Neutrophil (primary cell): ENCODE measurements around the gene PROK1.

Experiments used
- H3K27ac ChIP-seq: fragments of 200-600 bp; sonication (generic); 2 replicates; pipeline ENCODE4 v1.5.1; 2016; ENCODE audit warnings: mild to moderate bottlenecking, moderate library complexity
- H3K27me3 ChIP-seq: fragments of 200-600 bp; sonication (generic); 2 replicates; pipeline ENCODE4 v1.6.0; 2016; ENCODE audit warnings: mild to moderate bottlenecking
- H3K36me3 ChIP-seq: fragments of 200-600 bp; sonication (generic); 2 replicates; pipeline ENCODE4 v1.5.1; 2017
- H3K4me1 ChIP-seq, 2 experiments: fragments of 200-600 bp in 1 of 2; sonication (generic) in 1 of 2; 1 replicate in 1 of 2; 2 replicates in 1 of 2; pipeline versions ENCODE4 v1.5.1 to v1.6.1; 2013 to 2016; ENCODE audit warnings: low read depth in 1 of 2, low read length in 1 of 2, mild to moderate bottlenecking in 1 of 2, moderate library complexity in 1 of 2; ENCODE audit not compliant: control insufficient read depth in 1 of 2, insufficient read depth in 1 of 2
- H3K4me3 ChIP-seq, 2 experiments: fragments of 200-600 bp in 1 of 2; sonication (generic) in 1 of 2; 1 replicate in 1 of 2; 2 replicates in 1 of 2; pipeline ENCODE4 v1.5.1; 2013 to 2016; ENCODE audit warnings: low read depth in 1 of 2, low read length in 1 of 2, mild to moderate bottlenecking in 1 of 2, moderate library complexity in 1 of 2
- H3K9me3 ChIP-seq: fragments of 200-600 bp; sonication (generic); 2 replicates; pipeline ENCODE4 v1.5.1; 2016
- TF ChIP-seq, protein P1 (sequence below): fragments of 200-600 bp; sonication (generic); IDR thresholded peaks from 2 replicates; pipeline ENCODE4 v1.5.1; 2016; ENCODE audit warnings: antibody characterized with exemption

The PROK1 gene

DNA sequence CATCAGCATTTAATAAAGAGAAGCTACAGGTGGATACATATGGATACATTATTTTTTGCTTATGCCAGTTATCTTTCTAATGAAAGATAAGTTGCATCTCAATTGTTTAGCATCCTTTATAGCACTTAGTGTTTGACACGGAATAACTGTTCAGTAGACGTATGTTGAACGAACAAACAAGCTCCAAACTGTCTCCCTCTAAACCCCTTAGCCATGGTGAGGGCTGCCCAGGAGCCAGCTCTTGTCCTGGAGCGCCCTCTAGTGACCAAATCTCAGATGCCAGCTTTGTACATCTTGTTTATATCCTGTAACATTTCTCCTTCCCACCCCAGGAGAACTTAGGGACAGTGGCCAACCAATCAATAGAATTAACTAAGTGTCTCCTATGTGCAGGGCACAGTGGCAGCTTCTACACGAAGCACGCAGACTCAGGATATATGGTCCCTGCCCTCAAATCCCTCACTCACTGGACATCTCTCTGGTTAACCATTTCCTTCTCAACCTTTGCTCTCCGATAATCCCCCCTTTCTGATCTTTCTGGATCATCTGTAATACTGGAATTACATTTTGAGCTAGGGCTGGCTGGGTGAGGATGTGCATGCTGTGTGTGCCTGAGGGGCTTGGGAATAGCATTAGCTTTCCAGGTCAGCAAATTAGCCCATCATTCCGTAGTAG lies 45.1 kb downstream of the PROK1 start:
- H3K4me1 ChIP-seq = no peaks in the 10 kb centered on the region
- H3K27me3 ChIP-seq = peaks cover 11% of the 10 kb centered on the region
- no peak overlapping the region for H3K4me3 ChIP-seq
- H3K36me3 ChIP-seq = no peaks in the 10 kb centered on the region
- no peaks in the 10 kb centered on the region for H3K9me3 ChIP-seq
- no peak overlapping the region for H3K27ac ChIP-seq
- TF ChIP-seq, protein P1, sequence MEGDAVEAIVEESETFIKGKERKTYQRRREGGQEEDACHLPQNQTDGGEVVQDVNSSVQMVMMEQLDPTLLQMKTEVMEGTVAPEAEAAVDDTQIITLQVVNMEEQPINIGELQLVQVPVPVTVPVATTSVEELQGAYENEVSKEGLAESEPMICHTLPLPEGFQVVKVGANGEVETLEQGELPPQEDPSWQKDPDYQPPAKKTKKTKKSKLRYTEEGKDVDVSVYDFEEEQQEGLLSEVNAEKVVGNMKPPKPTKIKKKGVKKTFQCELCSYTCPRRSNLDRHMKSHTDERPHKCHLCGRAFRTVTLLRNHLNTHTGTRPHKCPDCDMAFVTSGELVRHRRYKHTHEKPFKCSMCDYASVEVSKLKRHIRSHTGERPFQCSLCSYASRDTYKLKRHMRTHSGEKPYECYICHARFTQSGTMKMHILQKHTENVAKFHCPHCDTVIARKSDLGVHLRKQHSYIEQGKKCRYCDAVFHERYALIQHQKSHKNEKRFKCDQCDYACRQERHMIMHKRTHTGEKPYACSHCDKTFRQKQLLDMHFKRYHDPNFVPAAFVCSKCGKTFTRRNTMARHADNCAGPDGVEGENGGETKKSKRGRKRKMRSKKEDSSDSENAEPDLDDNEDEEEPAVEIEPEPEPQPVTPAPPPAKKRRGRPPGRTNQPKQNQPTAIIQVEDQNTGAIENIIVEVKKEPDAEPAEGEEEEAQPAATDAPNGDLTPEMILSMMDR = peak; percentile 73

DNA sequence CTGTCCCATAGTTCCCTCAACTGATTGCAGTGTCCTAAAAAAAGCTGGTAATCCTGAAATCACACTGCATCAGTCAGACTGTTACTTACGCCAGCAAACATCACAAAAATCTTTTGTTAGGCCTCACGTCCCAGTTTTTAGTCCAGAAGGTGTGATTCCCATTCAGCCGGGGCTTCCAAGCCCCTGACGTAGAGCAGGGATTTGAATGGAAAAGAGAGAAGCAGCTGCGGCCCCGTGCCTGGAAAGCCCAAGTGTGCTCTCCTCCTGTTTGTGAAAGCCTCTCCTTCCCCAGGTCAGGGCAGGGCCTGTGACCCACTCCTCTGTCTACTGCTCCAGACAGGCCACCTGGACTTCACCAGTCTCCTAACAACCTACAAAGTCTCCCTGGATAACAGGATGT lies 47.3 kb downstream of the PROK1 start:
- TF ChIP-seq, protein P1 = no peak
- Histone ChIP-seq H3K4me1 (no peaks in the 10 kb centered on the region), H3K9me3 (no peaks in the 10 kb centered on the region), H3K4me3 (no peak overlapping the region), H3K36me3 (no peaks in the 10 kb centered on the region), H3K27ac (no peak overlapping the region), H3K27me3 (peaks cover 11% of the 10 kb centered on the region)

DNA sequence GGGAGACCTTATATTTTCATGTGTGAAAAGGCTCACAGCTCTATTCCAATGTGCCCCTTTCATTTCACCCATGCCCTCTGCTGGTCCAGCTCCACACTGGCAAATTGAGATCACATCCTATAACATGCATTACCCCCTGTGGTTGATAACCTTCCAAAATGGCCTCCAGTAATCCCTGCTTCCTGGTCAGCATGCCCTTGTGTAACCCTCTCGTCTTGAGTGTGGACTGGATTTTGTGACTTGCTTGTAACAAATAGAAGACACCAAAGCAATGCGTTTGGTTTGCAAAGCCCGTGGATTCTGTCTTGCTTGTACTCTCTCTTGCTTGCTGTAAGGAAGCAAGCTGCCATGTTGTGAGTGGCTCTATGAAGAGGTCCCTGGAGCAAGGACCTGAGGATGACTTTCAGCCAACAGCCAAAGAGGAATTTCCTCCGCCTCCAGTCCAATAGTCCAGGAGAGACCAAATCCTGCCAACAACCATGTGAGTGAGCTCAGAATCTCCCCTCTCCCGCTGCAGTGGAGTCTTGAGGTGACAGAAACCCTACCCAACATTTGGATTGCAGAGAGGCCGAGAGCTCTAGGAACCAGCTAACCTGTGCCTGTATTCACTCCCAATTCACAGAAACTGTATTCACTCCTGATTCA lies 50.7 kb downstream of the PROK1 start:
- no peaks in the 10 kb centered on the region for H3K36me3 ChIP-seq
- no peaks in the 10 kb centered on the region for H3K4me1 ChIP-seq
- no peak overlapping the region for H3K27ac ChIP-seq
- H3K4me3 ChIP-seq = no peak overlapping the region
- no peaks in the 10 kb centered on the region for H3K9me3 ChIP-seq
- TF ChIP-seq, protein P1 = no peak
- no peaks in the 10 kb centered on the region for H3K27me3 ChIP-seq

DNA sequence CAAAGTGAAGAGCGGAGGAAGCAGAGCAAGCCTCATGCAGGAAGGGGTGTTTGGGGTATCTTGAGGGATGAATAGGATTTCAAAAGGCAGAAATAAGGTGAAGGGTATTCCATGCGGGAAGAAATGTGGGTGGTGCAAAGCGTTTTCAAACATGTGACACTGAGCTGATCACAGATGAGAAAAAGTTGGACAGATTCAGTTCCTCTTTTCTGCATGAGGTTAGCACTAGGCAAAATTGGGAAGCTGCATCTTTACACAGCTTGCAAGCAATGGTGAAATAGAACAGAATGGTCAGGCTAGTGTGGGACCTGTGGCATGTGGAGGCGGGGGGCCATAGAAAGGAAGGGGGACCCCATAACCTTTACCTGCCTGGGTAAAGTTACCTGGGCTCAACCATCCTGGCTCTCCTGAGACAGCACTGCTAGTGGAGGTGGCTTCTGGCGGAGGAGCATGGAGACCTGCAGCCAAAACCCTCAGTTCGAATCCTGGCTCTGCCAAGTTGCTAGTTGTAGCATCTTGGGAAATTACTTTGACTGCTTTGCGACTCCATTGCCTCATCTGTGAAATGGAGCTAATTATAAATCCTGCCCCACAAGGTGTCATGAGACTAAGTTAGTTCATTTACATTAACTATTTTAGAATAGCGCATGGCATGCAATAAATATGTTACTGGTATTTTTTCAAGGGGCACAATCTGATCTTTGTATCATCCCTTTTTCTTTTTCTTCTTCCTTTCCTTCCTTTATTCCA lies 51.6 kb downstream of the PROK1 start:
- H3K27ac ChIP-seq = no peak overlapping the region
- H3K27me3 ChIP-seq = peaks cover 4% of the 10 kb centered on the region
- no peak overlapping the region for H3K4me3 ChIP-seq
- no peaks in the 10 kb centered on the region for H3K36me3 ChIP-seq
- TF ChIP-seq, protein P1 = no peak
- H3K4me1 ChIP-seq = no peaks in the 10 kb centered on the region
- H3K9me3 ChIP-seq = no peaks in the 10 kb centered on the region

DNA sequence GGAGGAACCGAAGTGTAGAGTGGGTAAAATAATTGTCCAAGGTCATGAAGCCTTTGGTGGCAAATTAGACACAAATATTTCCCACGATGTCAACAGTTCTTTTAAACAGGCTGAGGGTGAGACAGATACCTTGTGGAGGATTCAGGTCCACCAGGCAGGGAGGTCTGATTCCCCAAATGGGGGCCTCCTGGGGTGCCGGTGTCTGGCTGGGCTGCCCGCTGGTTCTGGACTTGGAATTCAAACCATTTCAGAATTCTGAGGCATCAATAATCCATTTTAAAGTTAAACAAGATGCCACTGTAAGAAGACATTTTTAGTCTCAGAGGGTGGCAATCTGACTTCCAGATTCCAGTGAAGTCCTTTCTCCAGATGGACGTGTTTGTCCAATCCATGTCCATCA lies 52.5 kb downstream of the PROK1 start:
- no peak overlapping the region for H3K4me3 ChIP-seq
- no peak overlapping the region for H3K27ac ChIP-seq
- H3K27me3 ChIP-seq = peaks cover 13% of the 10 kb centered on the region
- H3K4me1 ChIP-seq = no peaks in the 10 kb centered on the region
- H3K9me3 ChIP-seq = no peaks in the 10 kb centered on the region
- TF ChIP-seq, protein P1 = no peak
- no peaks in the 10 kb centered on the region for H3K36me3 ChIP-seq
